ENCODE results near the gene CD40LG.

- TF ChIP-seq CTCF (IDR thresholded peaks at IDR 0.05) (no peak), POLR2A (IDR thresholded peaks at IDR 0.05) (no peak)
Observed at GRCh38 chrX:136671006-136671610, 23.1 kb downstream of the CD40LG start.

Measured in tibial nerve (tissue), 3 donors.